HEK293T (cell line): ENCODE results near the gene ARHGEF1.
"Not testable (repeated sequence)": the region's sequence is repeated elsewhere in the genome, so short reads cannot be mapped to it uniquely, and the experiment has no call there.

Experiments used
- CTCF ChIA-PET: fragments of 350-600 bp; formaldehyde crosslinking; extraction: SDS; loops from one replicate; lab custom pipeline; 2021; ENCODE audit warnings: antibody characterized with exemption, inconsistent platforms; lab: Yijun Ruan, JAX
- POLR2A ChIA-PET: fragments of 350-600 bp; formaldehyde crosslinking; extraction: SDS; loops from one replicate; lab custom pipeline; 2020; ENCODE audit warnings: antibody characterized with exemption, inconsistent platforms; lab: Yijun Ruan, JAX
- DNase-seq: peaks from one replicate; pipeline ENCODE4 v3.0.0; 2012; ENCODE audit warnings: mixed read lengths; ENCODE audit errors: extremely low spot score
- ARNT ChIP-seq: fragments of 450-650 bp; IDR thresholded peaks from 2 replicates; pipeline ENCODE4 v1.6.1; 2017; ENCODE audit warnings: mild to moderate bottlenecking
- BHLHE40 ChIP-seq: fragments of 450-650 bp; IDR thresholded peaks from 2 replicates; pipeline ENCODE4 v1.6.1; 2016; ENCODE audit warnings: mild to moderate bottlenecking, moderate library complexity, borderline replicate concordance
- CTBP1 ChIP-seq: fragments of 450-650 bp; IDR thresholded peaks from 2 replicates; pipeline ENCODE4 v1.6.1; 2016; ENCODE audit warnings: borderline replicate concordance
- ELF4 ChIP-seq: fragments of 450-650 bp; IDR thresholded peaks from 2 replicates; pipeline ENCODE4 v1.6.1; 2017; ENCODE audit warnings: antibody characterized with exemption
- FOXA1 ChIP-seq: fragments of 450-650 bp; IDR thresholded peaks from 2 replicates; pipeline ENCODE4 v1.6.1; 2016; ENCODE audit warnings: mild to moderate bottlenecking
- FOXK2 ChIP-seq: fragments of 450-650 bp; IDR thresholded peaks from 2 replicates; pipeline ENCODE4 v1.6.1; 2016; ENCODE audit warnings: mild to moderate bottlenecking
- FOXM1 ChIP-seq: fragments of 450-650 bp; IDR thresholded peaks from 2 replicates; pipeline ENCODE4 v1.6.1; 2017; ENCODE audit warnings: mild to moderate bottlenecking, borderline replicate concordance
- HDGF ChIP-seq: fragments of 450-650 bp; IDR thresholded peaks from 2 replicates; pipeline ENCODE4 v1.6.1; 2017; ENCODE audit warnings: antibody characterized with exemption, borderline replicate concordance
- L3MBTL2 ChIP-seq: fragments of 450-650 bp; conservative IDR thresholded peaks from 2 replicates; pipeline ENCODE4 v1.6.1; 2016; ENCODE audit warnings: mild to moderate bottlenecking
- LEF1 ChIP-seq: fragments of 450-650 bp; IDR thresholded peaks from 2 replicates; pipeline ENCODE4 v1.6.1; 2017; ENCODE audit warnings: mild to moderate bottlenecking, borderline replicate concordance
- NFRKB ChIP-seq: fragments of 450-650 bp; IDR thresholded peaks from 2 replicates; pipeline ENCODE4 v1.6.1; 2016; ENCODE audit warnings: mild to moderate bottlenecking, moderate library complexity
- PKNOX1 ChIP-seq: fragments of 450-650 bp; IDR thresholded peaks from 2 replicates; pipeline ENCODE4 v1.6.1; 2016
- SP1 ChIP-seq: fragments of 450-650 bp; IDR thresholded peaks from 2 replicates; pipeline ENCODE4 v1.6.1; 2017
- SUZ12 ChIP-seq: fragments of 450-650 bp; IDR thresholded peaks from 2 replicates; pipeline ENCODE4 v1.6.1; 2016; ENCODE audit warnings: mild to moderate bottlenecking
- ZNF384 ChIP-seq: fragments of 450-650 bp; IDR thresholded peaks from 2 replicates; pipeline ENCODE4 v1.6.1; 2016

The ARHGEF1 gene

DNA sequence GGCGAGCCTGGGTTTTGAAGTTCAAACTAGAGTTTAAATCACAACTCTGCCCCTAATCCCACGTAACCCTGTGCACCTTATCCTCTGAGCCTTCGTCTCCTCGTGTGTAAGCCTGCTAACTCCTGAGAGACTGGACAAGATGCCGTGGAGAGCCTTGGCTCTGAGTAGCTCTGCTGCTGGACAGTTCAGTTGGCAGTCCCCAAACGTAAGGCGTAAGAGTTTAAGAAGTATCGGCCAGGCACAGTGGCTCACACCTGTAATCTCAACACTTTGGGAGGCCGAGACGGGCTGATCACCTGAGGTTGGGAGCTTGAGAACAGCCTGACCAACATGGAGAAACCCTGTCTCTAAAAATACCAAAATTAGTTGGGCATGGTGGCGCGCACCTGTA is 10.6 kb upstream of the ARHGEF1 start:
- CTCF ChIA-PET, result interaction anchor here (0.8 to 2.1 kb wide), 4 partner anchors 69 to 163 kb away, joined by 3 to 9 read pairs (median 3); no protein-coding TSS in a partner anchor
- no peak for DNase-seq
- POLR2A ChIA-PET, result interaction anchor here (1.2 to 4.1 kb wide), 3 partner anchors 13 to 509 kb away, joined by 3 to 43 read pairs (median 15); partner anchors contain the start of genes B9D2, RABAC1 and RPS19
- TF ChIP-seq FOXK2 (no peak), PKNOX1 (no peak), ARNT (no peak), BHLHE40 (0 out of 2 replicates have a peak, but pooled peaks have one; percentile 16)

GRCh38 chr19:41872775-41873647 is 10.0 kb upstream of the ARHGEF1 start:
- ChIA-PET CTCF (interaction anchor here (0.8 to 2.1 kb wide), 6 partner anchors 9 to 162 kb away, joined by 3 to 9 read pairs (median 3); no protein-coding TSS in a partner anchor), POLR2A (interaction anchor here (0.8 to 4.1 kb wide), 7 partner anchors 10 to 509 kb away, joined by 3 to 43 read pairs (median 4); partner anchors contain the start of genes B9D2, RABAC1 and RPS19)
- TF ChIP-seq NFRKB, result no peak
- TF ChIP-seq L3MBTL2, result no peak
- no peak for TF ChIP-seq ZNF384
- DNase-seq, result peak; percentile 69

DNA sequence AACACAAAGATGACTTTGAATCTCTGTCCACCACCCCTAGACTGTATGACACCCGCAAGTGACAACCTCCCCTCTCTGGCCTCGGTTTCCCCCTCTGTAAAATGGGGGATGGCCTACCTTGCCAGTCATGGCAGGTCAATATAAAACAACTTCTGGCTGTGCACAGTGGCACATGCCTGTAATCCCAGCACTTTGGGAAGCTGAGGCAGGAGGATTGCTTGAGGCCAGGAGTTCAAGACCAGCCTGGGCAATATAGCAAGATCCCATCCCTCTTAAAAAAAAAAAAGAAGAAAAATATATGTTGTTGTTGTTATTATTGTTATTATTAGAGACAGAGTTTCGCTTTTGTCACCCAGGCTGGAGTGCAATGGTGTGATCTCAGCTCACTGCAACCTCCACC is 7.0 kb upstream of the ARHGEF1 start:
- CTCF ChIA-PET, result interaction anchor here (0.8 to 1.2 kb wide), 2 partner anchors 58 to 152 kb away, joined by 3 read pairs; no protein-coding TSS in a partner anchor
- POLR2A ChIA-PET, DNase-seq: not testable (repeated sequence)

DNA sequence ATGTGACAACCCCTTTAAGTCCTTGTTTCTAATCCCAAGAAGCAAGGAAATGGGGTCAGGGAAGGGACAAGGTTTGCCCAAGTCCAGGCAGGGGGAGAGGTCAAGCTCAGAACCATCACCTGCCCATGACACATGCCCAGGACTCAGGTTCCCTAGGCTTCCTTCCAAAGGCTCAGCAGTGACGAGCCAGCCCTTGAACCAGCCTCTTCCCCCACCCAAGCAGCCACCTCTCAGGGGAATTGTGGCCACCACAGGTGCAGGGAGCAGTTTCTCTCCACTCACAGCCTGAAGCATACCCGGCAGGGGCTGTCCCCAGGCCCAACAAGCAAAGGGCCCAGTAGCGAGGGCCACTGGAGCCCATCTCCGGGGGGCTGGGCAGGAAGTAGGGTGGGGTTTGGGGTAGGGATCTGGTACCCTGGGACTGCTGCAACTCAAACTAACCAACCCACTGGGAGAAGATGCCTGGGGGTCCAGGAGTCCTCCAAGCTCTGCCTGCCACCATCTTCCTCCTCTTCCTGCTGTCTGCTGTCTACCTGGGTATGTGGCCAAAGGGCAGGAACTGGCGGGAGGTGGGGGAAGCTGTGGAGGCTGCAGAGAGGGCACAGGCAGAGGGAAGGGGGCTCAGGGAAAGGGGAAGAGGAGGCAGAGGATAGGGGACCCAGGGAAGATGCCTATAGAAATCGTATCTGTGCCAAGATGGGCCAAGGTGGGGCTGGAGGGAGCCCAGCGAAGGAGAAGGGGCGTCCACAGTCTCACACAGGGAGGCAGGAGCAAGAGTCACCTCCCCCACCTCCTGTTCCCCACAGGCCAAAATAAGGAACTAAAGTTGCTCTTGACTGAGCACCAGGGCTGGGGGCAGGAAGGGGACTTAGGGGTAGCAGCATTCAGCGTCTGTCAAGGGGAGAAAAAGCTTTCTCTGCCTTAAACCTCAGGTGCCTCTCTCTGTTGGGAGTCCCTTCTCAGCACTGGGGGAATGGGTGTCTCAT is 5.8 kb upstream of the ARHGEF1 start, which contains the start of gene CD79A:
TSS of gene CD79A (plus strand) at position 433 of the 986 bp plus-strand sequence. CDS start at position 459, 26 bp downstream.
- TF ChIP-seq SUZ12, result no peak
- TF ChIP-seq CTBP1, result no peak
- TF ChIP-seq ZNF384, result no peak
- TF ChIP-seq HDGF, result no peak
- TF ChIP-seq SP1, result no peak
- TF ChIP-seq PKNOX1, result no peak
- no peak for TF ChIP-seq BHLHE40
- no peak for TF ChIP-seq ELF4
- ChIA-PET POLR2A (no interaction called here), CTCF (interaction anchor here (1.2 kb wide), 1 partner anchor 57 kb away, joined by 3 read pairs; no protein-coding TSS in a partner anchor)
- no peak for DNase-seq

DNA sequence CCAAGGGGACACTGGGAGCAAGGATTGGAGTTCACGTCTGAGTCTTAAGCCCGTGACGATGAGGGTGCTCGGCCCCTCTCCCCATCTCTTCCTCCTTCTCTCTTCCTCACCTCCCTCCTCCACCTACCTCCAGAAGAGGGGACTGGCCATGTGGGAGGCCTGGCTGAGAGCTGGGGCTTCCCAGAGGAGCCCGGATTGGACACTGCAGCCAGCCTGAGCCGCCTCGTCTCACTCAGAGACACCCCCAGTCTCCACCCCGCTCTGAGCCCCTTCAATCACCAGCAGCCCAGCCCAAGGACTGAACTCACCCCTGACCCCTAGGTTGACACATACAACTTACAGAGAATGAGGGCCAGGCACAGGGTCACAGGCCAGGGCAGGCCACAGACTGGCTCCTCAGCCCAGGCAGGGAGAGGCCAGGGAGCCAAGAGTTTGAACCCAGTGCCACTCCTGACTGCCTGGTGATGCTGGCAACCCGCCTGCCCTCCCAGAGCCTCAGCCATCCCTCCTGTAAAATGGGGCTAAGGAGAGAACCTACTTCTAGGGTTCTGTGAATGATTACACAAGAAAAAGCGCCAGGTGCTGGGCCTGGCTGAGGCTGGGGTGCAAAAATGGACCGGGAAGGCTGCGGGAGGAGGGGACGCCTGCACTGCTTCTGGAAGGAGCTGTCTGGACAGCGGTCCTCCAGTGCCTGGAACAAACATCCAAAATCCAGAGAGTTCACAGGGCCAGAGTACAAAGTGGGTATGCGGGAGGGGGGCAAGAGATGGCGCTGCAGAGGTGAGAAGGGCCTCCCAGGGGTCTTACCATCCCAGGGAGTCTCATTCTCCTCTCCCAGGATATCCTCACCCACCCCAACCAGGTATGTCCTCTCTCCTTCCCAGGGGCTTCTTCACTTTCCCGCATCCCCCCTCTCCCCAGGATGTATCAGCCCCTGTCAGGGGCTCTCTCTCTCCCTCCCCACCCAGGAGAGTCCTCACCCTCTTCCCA is 4.8 kb upstream of the ARHGEF1 start:
- TF ChIP-seq NFRKB (no peak), FOXA1 (no peak), PKNOX1 (no peak), ZNF384 (no peak), ELF4 (no peak), LEF1 (no peak), FOXK2 (no peak), CTBP1 (no peak), BHLHE40 (no peak), ARNT (no peak), FOXM1 (no peak), SP1 (no peak), SUZ12 (no peak)
- CTCF ChIA-PET, result no interaction called here
- POLR2A ChIA-PET, result no interaction called here
- no peak for DNase-seq
